ENCODE data around the gene SMTNL2.

- no peak for TF ChIP-seq POLR2AphosphoS5 (IDR thresholded peaks at IDR 0.05; ENCODE audit: low read depth, low read length)
- TF ChIP-seq POLR2A (IDR thresholded peaks at IDR 0.05; ENCODE audit: low read depth, low read length) = no peak
- no peak for TF ChIP-seq TAF1 (IDR thresholded peaks at IDR 0.05; ENCODE audit: borderline replicate concordance, low read depth, low read length)
Measured at GRCh38 chr17:4560837-4561256, 23.5 kb upstream of the SMTNL2 start.

All from GM12892 (cell line).